ENCODE measurements around the gene GATAD1. TPM values are rescaled to one million over a fixed set of nuclear protein-coding genes. Genes with fewer than 3 reads are reported as not detected.
"Not testable (repeated sequence)": the region's sequence is repeated elsewhere in the genome, so short reads cannot be mapped to it uniquely, and the experiment has no call there.

Gene GATAD1
- total RNA-seq, 4 donors from 2014 or later, result 31.3 to 85.0 (median 45.4) TPM

DNA sequence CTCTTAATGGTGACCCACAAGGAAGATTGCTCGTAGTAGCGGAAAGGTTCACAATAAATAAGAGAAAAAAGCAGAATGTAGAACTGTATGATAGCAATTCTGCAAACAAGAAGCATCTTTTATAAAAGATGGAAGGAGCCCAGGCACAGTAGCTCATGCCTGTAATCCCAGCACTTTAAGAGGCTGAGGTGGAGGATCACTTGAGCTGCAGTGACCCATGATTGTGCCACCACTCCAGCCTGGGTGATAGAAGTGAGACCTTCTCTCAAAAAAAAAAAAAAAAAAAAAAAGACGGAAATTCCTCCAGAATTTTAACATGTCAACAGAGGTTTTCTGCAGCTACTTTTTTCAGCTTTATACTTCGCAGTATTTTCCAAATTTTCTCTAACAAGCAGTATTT lies 13.2 kb downstream of the GATAD1 start:
- Histone ChIP-seq H3K9me3 (no peaks in the 10 kb centered on the region), H3K27me3 (no peaks in the 10 kb centered on the region), H3K36me3 (peaks cover 0 to 39% (median 0%) of the 10 kb centered on the region in 3 donors), H3K27ac (no peak overlapping the region), H3K4me1 (no peaks in the 10 kb centered on the region), H3K4me3 (no peak overlapping the region)
- DNase-seq, result no peak
- TF ChIP-seq CTCF (IDR thresholded peaks at IDR 0.05) (no peak), POLR2A (IDR thresholded peaks at IDR 0.05) (no peak)

DNA sequence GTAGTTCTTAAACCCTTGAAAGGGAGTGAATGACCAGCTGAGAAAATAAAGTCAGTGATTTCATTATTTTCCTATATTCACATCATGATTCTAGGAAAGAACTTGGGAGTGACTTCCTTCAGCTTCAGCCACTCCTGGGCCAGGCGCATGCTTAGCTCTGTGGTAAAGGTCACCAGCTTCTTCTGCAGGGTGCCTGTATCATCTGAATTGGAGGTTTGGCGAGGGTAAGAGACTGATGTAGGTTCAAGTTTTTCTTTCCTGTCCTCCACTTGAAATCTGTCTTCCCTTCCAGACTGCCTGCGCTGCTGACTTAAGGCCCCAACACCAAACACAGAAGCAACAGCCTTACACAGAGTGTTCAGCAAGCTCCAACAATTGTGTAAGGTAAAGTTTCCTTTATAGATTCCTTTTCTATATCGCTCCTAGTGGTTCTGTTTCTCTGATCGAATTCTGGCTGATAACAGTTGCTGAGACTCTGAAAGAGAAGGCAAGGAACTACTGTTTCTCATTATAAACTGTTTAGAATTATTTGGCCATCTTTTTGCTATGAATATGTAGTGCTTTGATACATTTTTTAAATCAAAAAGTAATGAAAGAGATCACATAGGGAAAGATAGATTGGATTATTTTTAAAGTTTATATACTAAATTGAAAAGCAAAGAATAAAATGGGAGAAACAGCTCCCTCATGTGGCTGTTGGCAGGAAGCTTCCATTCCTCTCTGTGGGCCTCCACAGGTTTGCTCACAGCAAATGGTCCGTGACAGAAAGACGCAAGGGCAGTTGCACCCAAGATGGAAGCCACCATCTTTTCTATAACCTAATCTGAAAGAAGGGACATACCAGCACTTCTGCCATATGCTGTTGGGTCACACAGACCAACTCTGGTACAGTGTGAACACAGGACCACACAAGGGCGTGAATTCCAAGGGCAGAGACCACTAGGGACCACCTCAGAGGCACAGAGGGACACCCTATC lies 14.0 kb downstream of the GATAD1 start:
- no peaks in the 10 kb centered on the region for H3K27me3 ChIP-seq
- no peak overlapping the region for H3K4me3 ChIP-seq
- H3K36me3 ChIP-seq, result peaks cover 0 to 31% (median 0%) of the 10 kb centered on the region in 3 donors
- H3K9me3 ChIP-seq, result no peaks in the 10 kb centered on the region
- no peaks in the 10 kb centered on the region for H3K4me1 ChIP-seq
- no peak overlapping the region for H3K27ac ChIP-seq
- peak in 1 of 3 donors; percentile 49 for DNase-seq
- peak in 5 of 6 experiments; percentile 9 to 65 (median 60) for TF ChIP-seq CTCF (IDR thresholded peaks at IDR 0.05)
- peak in 1 of 2 donors; percentile 13 for TF ChIP-seq POLR2A (IDR thresholded peaks at IDR 0.05)

DNA sequence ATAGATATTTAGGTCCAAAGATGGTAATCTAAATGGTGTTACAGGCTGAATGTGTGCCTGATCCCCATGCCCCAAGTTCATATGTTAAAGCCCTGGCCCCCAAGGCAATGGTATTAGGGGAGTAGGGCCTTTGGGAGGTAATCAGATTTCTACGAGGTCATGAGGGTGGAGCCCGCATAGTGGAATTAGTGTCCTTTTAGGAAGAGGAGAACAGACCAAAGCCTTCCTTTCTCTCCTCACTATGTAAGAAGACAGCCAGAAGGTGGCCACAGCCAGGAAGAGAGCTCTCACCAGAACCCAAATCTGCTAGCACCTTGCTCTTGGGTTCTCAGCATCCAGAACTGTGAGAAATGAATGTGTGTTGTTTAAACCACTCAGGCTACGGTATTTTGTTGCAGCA lies 15.3 kb downstream of the GATAD1 start:
- Histone ChIP-seq H3K27me3 (no peaks in the 10 kb centered on the region), H3K9me3 (no peaks in the 10 kb centered on the region), H3K27ac (no peak overlapping the region), H3K4me3 (no peak overlapping the region), H3K36me3 (peaks cover 0 to 20% (median 0%) of the 10 kb centered on the region in 3 donors), H3K4me1 (no peaks in the 10 kb centered on the region)
- no peak for DNase-seq
- TF ChIP-seq CTCF (IDR thresholded peaks at IDR 0.05) (no peak), POLR2A (IDR thresholded peaks at IDR 0.05) (no peak)

DNA sequence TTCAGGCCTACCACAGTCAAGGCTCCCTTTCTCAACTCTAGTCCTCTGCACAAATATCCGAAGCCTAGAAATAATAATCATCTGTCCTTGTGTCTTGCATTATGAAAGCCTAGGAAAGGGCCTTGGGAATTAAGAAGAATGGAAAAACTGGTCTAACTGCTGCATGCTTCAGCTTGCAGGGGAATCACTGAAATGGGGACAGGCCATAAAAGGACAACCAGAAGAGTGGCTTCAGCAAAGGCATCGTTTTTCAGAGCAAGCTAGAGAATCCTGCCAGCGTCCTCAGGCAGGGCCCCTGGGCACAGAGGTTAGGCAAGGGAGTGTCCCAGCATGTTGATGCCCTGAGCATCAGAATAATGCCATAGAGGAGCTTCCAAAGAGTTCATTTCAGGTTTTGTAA lies 17.2 kb downstream of the GATAD1 start:
- no peaks in the 10 kb centered on the region for H3K9me3 ChIP-seq
- no peak overlapping the region for H3K4me3 ChIP-seq
- H3K27me3 ChIP-seq, result no peaks in the 10 kb centered on the region
- H3K27ac ChIP-seq, result no peak overlapping the region
- no peaks in the 10 kb centered on the region for H3K4me1 ChIP-seq
- H3K36me3 ChIP-seq, result peaks cover 0 to 13% (median 0%) of the 10 kb centered on the region in 3 donors
- DNase-seq, result no peak
- no peak for TF ChIP-seq POLR2A (IDR thresholded peaks at IDR 0.05)
- no peak for TF ChIP-seq CTCF (IDR thresholded peaks at IDR 0.05)

DNA sequence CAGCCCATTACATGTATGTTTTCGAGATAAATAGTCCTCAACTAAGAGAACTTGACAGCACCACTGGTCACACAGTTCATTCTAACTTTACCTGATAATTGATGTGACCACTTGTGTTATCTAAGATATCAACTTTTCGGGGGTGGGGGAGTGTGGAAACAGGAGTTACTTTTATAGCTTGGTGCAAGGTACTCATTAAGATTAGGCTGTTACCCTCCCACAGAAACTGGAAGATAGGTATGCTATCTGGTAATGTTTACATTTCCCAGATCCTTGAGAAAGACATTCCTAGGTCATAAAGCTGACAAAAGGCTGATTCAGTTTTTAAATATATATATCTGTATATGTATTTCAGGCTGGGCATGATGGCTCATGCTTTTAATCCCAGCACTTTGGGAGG lies 19.4 kb downstream of the GATAD1 start:
- TF ChIP-seq POLR2A (IDR thresholded peaks at IDR 0.05) (no peak), CTCF (IDR thresholded peaks at IDR 0.05) (no peak)
- H3K36me3 ChIP-seq, result peaks cover 0 to 13% (median 0%) of the 10 kb centered on the region in 3 donors
- DNase-seq, result no peak
- H3K4me1 ChIP-seq, result no peaks in the 10 kb centered on the region
- no peaks in the 10 kb centered on the region for H3K9me3 ChIP-seq
- no peak overlapping the region for H3K27ac ChIP-seq
- no peaks in the 10 kb centered on the region for H3K27me3 ChIP-seq
- no peak overlapping the region for H3K4me3 ChIP-seq

GRCh38 chr7:92468589-92468988 lies 21.3 kb downstream of the GATAD1 start:
- not testable (repeated sequence) for H3K27ac ChIP-seq

DNA sequence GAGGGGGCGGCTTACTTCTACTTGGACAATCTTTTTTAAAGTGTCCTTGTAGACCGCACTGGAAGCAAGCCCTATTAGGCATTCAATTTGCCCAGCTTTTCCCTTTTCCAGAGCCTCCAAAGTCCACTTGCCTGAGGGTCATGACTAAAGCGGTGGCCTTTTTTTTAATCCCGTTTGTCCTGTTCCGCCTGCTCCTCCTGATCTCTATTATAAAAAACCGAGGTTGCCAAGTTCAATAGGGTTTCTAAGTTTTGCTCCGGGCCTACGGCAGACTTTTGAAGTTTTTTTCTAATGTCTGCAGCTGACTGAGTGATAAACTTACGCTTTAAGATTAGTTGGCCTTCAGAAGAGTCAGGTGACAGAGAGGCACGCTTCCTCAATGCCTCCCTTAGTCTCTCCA lies 26.7 kb downstream of the GATAD1 start:
- not testable (repeated sequence) for DNase-seq, H3K4me1 ChIP-seq, H3K4me3 ChIP-seq, H3K36me3 ChIP-seq, H3K9me3 ChIP-seq, H3K27ac ChIP-seq, H3K27me3 ChIP-seq

More at GRCh38 chr7:92468589-92468988, 21.3 kb downstream of the GATAD1 start:
- not testable (repeated sequence) for H3K27me3 ChIP-seq, H3K4me1 ChIP-seq, DNase-seq, H3K9me3 ChIP-seq, H3K4me3 ChIP-seq
- peaks cover 0 to 13% (median 0%) of the 10 kb centered on the region in 3 donors for H3K36me3 ChIP-seq

DNA sequence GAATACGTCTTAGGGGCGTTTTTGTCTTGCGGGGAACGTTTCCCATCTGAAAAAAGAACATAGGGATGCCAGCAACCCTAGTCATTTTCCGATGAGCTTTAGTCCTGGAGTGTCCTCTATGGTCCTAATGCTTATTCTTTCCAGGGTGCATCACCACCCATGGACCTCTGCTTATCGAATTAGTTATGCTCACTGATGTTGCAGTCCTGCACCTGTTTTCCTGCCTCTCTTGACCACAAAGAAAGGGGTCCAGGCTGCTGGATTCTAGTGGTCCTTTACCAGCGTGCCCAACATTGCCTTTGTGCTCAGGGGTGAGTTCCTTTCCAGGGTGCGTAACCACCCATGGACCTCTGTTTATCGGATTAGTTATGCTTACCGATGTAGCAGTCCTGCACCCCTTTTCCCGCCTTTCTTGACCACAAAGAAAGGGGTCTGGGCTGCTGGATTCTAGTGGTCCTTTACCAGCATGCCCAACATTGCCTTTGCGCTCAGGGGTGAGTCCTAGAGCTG lies 28.0 kb downstream of the GATAD1 start:
- H3K4me1 ChIP-seq, H3K4me3 ChIP-seq, H3K36me3 ChIP-seq, H3K9me3 ChIP-seq, DNase-seq, H3K27ac ChIP-seq, H3K27me3 ChIP-seq: not testable (repeated sequence)
